ENCODE results near the gene XG. TPM values are rescaled to one million over a fixed set of nuclear protein-coding genes. Genes with fewer than 3 reads are reported as not detected.
"Not testable (repeated sequence)": the region's sequence is repeated elsewhere in the genome, so short reads cannot be mapped to it uniquely, and the experiment has no call there.

Gene XG
- total RNA-seq, 1 donor from 2014 or later, result 0.63 TPM

DNA sequence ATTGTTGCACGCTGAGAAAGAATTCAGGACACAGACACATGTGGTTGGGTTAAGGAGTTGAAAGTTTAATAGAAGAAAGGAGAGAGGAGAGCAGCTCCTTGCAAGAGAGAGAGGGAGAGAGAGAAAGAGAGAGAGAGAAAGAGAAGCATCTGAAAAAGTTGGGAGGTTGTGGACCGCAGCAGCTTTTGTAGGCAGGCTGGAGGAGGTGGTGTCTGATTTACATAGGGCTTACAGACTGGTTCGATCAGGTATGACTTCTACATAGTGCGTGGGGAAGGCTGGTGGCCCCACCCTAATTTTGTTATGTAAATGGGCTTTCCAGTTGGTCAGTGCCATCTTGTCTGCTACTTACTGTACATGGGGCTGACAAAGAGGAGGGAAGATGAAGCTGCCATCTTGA, 49.4 kb downstream of the XG start:
- Mint-ChIP-seq H3K27ac (peak overlapping the region; percentile 65), H3K9me3 (peaks cover 4% of the 10 kb centered on the region), H3K4me1 (ENCODE audit: unreplicated experiment) (peaks cover 24% of the 10 kb centered on the region), H3K36me3 (no peaks in the 10 kb centered on the region), H3K27me3 (no peaks in the 10 kb centered on the region), H3K4me3 (peak overlapping the region; percentile 38)
- TF ChIP-seq, protein P1, sequence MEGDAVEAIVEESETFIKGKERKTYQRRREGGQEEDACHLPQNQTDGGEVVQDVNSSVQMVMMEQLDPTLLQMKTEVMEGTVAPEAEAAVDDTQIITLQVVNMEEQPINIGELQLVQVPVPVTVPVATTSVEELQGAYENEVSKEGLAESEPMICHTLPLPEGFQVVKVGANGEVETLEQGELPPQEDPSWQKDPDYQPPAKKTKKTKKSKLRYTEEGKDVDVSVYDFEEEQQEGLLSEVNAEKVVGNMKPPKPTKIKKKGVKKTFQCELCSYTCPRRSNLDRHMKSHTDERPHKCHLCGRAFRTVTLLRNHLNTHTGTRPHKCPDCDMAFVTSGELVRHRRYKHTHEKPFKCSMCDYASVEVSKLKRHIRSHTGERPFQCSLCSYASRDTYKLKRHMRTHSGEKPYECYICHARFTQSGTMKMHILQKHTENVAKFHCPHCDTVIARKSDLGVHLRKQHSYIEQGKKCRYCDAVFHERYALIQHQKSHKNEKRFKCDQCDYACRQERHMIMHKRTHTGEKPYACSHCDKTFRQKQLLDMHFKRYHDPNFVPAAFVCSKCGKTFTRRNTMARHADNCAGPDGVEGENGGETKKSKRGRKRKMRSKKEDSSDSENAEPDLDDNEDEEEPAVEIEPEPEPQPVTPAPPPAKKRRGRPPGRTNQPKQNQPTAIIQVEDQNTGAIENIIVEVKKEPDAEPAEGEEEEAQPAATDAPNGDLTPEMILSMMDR (conservative IDR thresholded peaks at IDR 0.05), result no peak
- no peak for DNase-seq (ENCODE audit: extremely low spot score, unreplicated experiment)

DNA sequence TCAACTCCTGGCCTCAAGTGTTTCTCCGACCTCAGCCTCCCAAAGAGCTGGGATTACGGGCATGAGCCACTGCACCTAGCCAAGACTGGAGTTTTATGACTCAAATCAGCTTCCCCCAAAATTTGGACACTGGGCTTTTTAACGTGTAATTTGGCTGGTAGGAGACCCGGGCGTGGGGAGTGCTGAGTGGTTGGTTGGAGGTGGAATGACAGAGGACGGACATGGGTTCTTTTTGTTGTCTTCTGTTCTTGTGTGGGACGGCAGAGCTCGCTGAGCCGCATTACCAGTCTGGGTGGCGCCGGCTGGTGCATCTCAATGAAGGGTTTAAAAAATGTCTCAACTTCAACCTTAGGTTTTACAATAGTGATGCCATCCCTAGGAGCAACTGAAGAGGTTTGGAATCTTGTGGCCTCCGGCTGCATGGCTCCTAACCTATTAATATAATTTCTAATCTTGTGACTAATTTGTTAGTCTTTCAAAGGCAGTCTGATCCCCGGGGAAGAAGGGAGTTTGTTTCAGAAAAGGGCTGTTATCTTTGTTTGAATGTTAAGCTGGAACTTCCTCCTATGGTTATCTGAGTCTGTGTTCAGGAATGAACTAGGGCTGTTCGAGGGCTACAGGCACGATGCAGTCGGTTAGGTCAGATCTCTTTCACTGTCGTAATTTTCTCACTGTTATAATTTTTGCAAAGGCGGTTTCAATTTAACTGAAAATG, 50.7 kb downstream of the XG start:
- Mint-ChIP-seq H3K4me3 (peak overlapping the region; percentile 57), H3K4me1 (ENCODE audit: unreplicated experiment) (peaks cover 24% of the 10 kb centered on the region), H3K27ac (peak overlapping the region; percentile 87)
- H3K27me3 Mint-ChIP-seq; H3K36me3 Mint-ChIP-seq; H3K9me3 Mint-ChIP-seq; DNase-seq (ENCODE audit: extremely low spot score, unreplicated experiment): not testable (repeated sequence)

GRCh38 chrX:2803486-2803885, 51.6 kb downstream of the XG start:
- H3K27ac Mint-ChIP-seq, result peak overlapping the region; percentile 87
- H3K9me3 Mint-ChIP-seq; DNase-seq (ENCODE audit: extremely low spot score, unreplicated experiment); H3K36me3 Mint-ChIP-seq; H3K27me3 Mint-ChIP-seq: not testable (repeated sequence)
- peaks cover 24% of the 10 kb centered on the region for H3K4me1 Mint-ChIP-seq (ENCODE audit: unreplicated experiment)
- peak overlapping the region; percentile 65 for H3K4me3 Mint-ChIP-seq

GRCh38 chrX:2804106-2804843, 52.4 kb downstream of the XG start:
- Mint-ChIP-seq H3K4me1 (ENCODE audit: unreplicated experiment) (peaks cover 20% of the 10 kb centered on the region), H3K27ac (peak overlapping the region; percentile 87)
- H3K9me3 Mint-ChIP-seq; H3K4me3 Mint-ChIP-seq; H3K27me3 Mint-ChIP-seq; H3K36me3 Mint-ChIP-seq; DNase-seq (ENCODE audit: extremely low spot score, unreplicated experiment): not testable (repeated sequence)

DNA sequence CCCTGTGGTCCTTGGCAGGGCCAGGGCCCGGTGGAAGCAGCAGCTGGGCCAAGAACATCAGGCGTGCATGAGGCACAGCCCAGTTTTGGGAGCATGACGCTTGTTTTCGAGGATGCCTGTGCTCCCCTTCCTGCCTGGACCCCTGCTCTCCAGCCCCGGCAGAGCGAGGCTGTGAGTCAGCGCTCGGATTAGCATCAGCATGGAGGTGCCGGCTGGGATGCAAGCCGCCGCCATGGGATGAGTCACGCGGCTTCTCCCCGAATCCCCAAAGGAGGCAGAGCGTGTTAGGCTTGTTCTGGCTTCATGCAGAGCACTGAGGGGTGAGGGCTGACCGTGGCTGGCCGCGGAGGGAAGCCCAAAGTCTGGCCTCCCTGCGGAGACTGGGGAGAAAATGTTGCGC, 53.0 kb downstream of the XG start:
- peaks cover 15% of the 10 kb centered on the region for H3K4me1 Mint-ChIP-seq (ENCODE audit: unreplicated experiment)

GRCh38 chrX:2811271-2811670, 59.4 kb downstream of the XG start:
- TF ChIP-seq, protein P1 (conservative IDR thresholded peaks at IDR 0.05), result no peak
- DNase-seq (ENCODE audit: extremely low spot score, unreplicated experiment), result no peak
- H3K27me3 Mint-ChIP-seq, result no peaks in the 10 kb centered on the region
- no peak overlapping the region for H3K27ac Mint-ChIP-seq
- no peak overlapping the region for H3K4me3 Mint-ChIP-seq
- no peaks in the 10 kb centered on the region for H3K9me3 Mint-ChIP-seq
- H3K4me1 Mint-ChIP-seq (ENCODE audit: unreplicated experiment), result peaks cover 11% of the 10 kb centered on the region
- H3K36me3 Mint-ChIP-seq, result no peaks in the 10 kb centered on the region

More for the DNA sequence above, 53.0 kb downstream of the XG start:
- H3K9me3 Mint-ChIP-seq; H3K27me3 Mint-ChIP-seq; H3K4me3 Mint-ChIP-seq; H3K27ac Mint-ChIP-seq; DNase-seq (ENCODE audit: extremely low spot score, unreplicated experiment); H3K36me3 Mint-ChIP-seq: not testable (repeated sequence)

GRCh38 chrX:2812161-2812907, 60.5 kb downstream of the XG start:
- Mint-ChIP-seq H3K4me1 (ENCODE audit: unreplicated experiment) (peaks cover 11% of the 10 kb centered on the region), H3K4me3 (peak overlapping the region; percentile 85), H3K27ac (peak overlapping the region; percentile 88)
- not testable (repeated sequence) for H3K9me3 Mint-ChIP-seq; DNase-seq (ENCODE audit: extremely low spot score, unreplicated experiment); H3K36me3 Mint-ChIP-seq; H3K27me3 Mint-ChIP-seq
- TF ChIP-seq, protein P1 (conservative IDR thresholded peaks at IDR 0.05), result peak; percentile 84

All from type B pancreatic cell (in vitro differentiated cells).